ENCODE results near the gene PTPRN.
"Not testable (repeated sequence)": the region's sequence is repeated elsewhere in the genome, so short reads cannot be mapped to it uniquely, and the experiment has no call there.

Gene PTPRN

GRCh38 chr2:219269362-219270054 is 39.7 kb downstream of the PTPRN start:
- no peak for DNase-seq (ENCODE audit: low read depth)
- H3K4me3 ChIP-seq (ENCODE audit: low read length) = no peak overlapping the region
- no peak for TF ChIP-seq CTCF (conservative IDR thresholded peaks at IDR 0.05; ENCODE audit: low read length)

- DNase-seq (ENCODE audit: low read depth) = no peak
- no peak for TF ChIP-seq CTCF (conservative IDR thresholded peaks at IDR 0.05; ENCODE audit: low read length)
- H3K4me3 ChIP-seq (ENCODE audit: low read length) = no peak overlapping the region
Observed at GRCh38 chr2:219268294-219268693, 40.9 kb downstream of the PTPRN start.

- no peak for TF ChIP-seq CTCF (conservative IDR thresholded peaks at IDR 0.05; ENCODE audit: low read length)
- no peak for DNase-seq (ENCODE audit: low read depth)
- no peak overlapping the region for H3K4me3 ChIP-seq (ENCODE audit: low read length)
Observed at GRCh38 chr2:219266886-219267285, 42.3 kb downstream of the PTPRN start.

GRCh38 chr2:219266232-219266631 is 43.0 kb downstream of the PTPRN start:
- DNase-seq (ENCODE audit: low read depth) = no peak
- H3K4me3 ChIP-seq (ENCODE audit: low read length) = no peak overlapping the region
- TF ChIP-seq CTCF (conservative IDR thresholded peaks at IDR 0.05; ENCODE audit: low read length) = no peak

- H3K4me3 ChIP-seq (ENCODE audit: low read length) = no peak overlapping the region
- TF ChIP-seq CTCF (conservative IDR thresholded peaks at IDR 0.05; ENCODE audit: low read length) = no peak
- DNase-seq (ENCODE audit: low read depth) = no peak
Observed at GRCh38 chr2:219261024-219261855, 48.0 kb downstream of the PTPRN start.

- H3K4me3 ChIP-seq (ENCODE audit: low read length); DNase-seq (ENCODE audit: low read depth): not testable (repeated sequence)
Observed at GRCh38 chr2:219258942-219259341, 50.3 kb downstream of the PTPRN start.

GRCh38 chr2:219254590-219255201 is 54.5 kb downstream of the PTPRN start:
- DNase-seq (ENCODE audit: low read depth) = no peak
- peak overlapping the region; percentile 67 for H3K4me3 ChIP-seq (ENCODE audit: low read length)
- TF ChIP-seq CTCF (conservative IDR thresholded peaks at IDR 0.05; ENCODE audit: low read length) = no peak

All from AG10803 (cell line).